Stromal cell of bone marrow (primary cell): ENCODE results near the gene TOR2A.

Source experiments
- DNase-seq: peaks from one replicate; pipeline ENCODE4 v3.0.0-alpha.2; 2012; ENCODE audit warnings: low read depth

The TOR2A gene

GRCh38 chr9:127698985-127699670 lies 36.0 kb downstream of the TOR2A start:
- peak; percentile 96 for DNase-seq

GRCh38 chr9:127698386-127698785 lies 36.7 kb downstream of the TOR2A start:
- no peak for DNase-seq

- no peak for DNase-seq
Measured at GRCh38 chr9:127697575-127697974, 37.5 kb downstream of the TOR2A start.

- DNase-seq, result no peak
Measured at GRCh38 chr9:127694890-127695720, 40.0 kb downstream of the TOR2A start.

GRCh38 chr9:127693697-127694096 lies 41.4 kb downstream of the TOR2A start:
- DNase-seq, result no peak

- no peak for DNase-seq
Measured at GRCh38 chr9:127693143-127693542, 42.0 kb downstream of the TOR2A start.

- DNase-seq, result no peak
Measured at GRCh38 chr9:127692071-127692470, 43.0 kb downstream of the TOR2A start.

- no peak for DNase-seq
Measured at GRCh38 chr9:127690735-127691134, 44.4 kb downstream of the TOR2A start.

- DNase-seq, result no peak
Measured at GRCh38 chr9:127689329-127690000, 45.6 kb downstream of the TOR2A start.

- DNase-seq, result no peak
Measured at GRCh38 chr9:127686461-127687393, 48.4 kb downstream of the TOR2A start.

- DNase-seq, result no peak
Measured at GRCh38 chr9:127684576-127684975, 50.5 kb downstream of the TOR2A start.

GRCh38 chr9:127683723-127684122 lies 51.4 kb downstream of the TOR2A start:
- peak; percentile 48 for DNase-seq

- no peak for DNase-seq
Measured at GRCh38 chr9:127682351-127683136, 52.5 kb downstream of the TOR2A start.
